Activated CD4-positive, alpha-beta T cell treated with anti-CD3 and anti-CD28 coated beads, Interleukin-2, amount 50 U/mL, for 16 hours (primary cell): ENCODE results near the gene NTMT2.
"Not testable (repeated sequence)": the region's sequence is repeated elsewhere in the genome, so short reads cannot be mapped to it uniquely, and the experiment has no call there.

ENCODE experiments used
- DNase-seq: peaks from one replicate; pipeline ENCODE4 v3.0.0-alpha.2; 2020

Gene NTMT2

DNA sequence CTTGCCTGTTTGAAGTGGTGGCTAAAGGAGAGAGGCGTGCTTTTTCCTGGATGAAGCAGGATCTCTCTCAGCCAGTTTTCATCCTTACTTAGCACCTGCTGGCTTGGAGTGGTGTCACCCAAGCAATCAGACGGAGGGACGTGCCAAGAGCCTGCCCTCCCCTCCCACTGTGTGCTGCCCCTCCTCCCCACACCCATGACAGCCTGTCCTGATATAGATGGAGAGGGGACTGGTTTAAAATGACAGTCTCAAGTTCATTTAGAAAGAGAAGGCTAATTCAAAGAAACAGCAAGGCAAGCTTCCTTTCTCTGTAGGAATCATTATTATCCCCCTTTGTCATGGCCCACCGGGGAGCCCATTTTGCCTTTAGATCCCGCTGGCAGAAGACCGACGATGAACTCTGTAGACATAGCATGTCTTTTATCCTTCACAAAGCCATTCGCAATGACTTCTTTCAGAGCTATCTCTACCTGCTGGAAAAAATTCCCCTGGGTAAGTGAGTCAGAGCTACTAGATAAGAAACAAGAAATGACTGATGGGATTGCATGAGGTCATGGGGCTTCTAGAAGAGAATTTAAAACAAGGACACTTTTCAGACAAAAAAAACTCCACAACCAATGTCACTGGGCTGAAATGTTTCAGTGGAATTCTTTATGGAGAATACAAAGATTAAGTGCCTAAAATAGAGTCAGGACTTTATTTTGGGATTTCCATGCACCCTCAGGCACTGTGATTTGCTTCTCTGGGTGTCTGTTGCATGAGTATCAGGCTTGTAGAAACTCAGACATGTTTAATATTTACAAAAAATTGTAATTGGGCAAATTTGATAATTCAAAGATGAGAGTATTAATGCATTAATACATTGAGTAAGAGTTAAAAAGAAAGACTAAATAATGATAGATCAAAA is at the start of gene NTMT2:
Gene NTMT2, plus strand, starts transcription at position 190 of the 907 bp plus-strand sequence. Its CDS starts 149 bp downstream, at position 339.
- DNase-seq = no peak

GRCh38 chr1:170095976-170096748 is 49.6 kb upstream of the NTMT2 start:
- DNase-seq = no peak

- no peak for DNase-seq
These were observed 48.9 kb upstream of the NTMT2 start for GRCh38 chr1:170096806-170097340.

DNA sequence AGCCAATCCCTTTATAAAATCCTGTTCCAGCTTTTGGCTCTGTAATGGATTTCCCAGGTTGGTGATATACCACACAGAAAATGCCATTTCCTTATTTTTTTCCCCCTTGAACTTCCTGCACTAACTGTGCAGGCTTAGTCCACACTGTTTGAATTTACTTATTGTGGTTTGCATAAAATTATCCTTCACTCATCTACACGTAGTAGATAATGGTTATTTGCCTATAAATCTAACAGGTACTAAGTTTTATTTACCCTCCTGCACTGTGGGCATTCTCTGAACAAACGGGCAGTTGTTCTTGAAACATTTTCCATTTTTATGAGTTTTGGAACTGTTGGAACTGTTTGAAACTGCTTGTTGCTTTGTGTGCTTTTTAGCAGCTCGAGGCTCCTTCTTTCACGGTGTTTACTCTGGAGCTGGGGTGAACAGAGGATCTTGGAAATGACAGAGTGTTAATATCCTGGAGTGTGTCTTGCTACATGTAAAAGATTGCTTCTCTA is 48.3 kb upstream of the NTMT2 start:
- DNase-seq = no peak

GRCh38 chr1:170113140-170113539 is 32.6 kb upstream of the NTMT2 start:
- not testable (repeated sequence) for DNase-seq

GRCh38 chr1:170114906-170115305 is 30.9 kb upstream of the NTMT2 start:
- DNase-seq = no peak

- no peak for DNase-seq
These were observed 23.4 kb upstream of the NTMT2 start for GRCh38 chr1:170122366-170122765.

DNA sequence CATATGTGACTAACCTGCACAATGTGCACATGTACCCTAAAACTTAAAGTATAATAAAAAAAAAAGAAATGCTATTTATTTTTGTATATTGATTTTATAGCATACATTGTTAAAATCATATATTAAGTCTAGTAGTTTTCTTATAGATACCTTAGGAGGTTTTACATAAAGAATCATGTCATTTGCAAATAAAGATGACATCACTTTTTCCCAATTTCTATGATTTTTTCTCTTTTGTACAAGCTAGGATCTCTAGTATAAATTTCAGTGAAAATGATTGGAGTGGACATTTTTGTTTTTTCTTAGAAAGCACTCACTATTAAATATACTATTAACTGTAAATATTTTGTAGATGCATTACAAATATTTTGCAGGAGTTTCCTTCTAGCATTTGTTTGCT is 20.5 kb upstream of the NTMT2 start:
- no peak for DNase-seq

GRCh38 chr1:170126696-170127095 is 19.1 kb upstream of the NTMT2 start:
- no peak for DNase-seq

DNA sequence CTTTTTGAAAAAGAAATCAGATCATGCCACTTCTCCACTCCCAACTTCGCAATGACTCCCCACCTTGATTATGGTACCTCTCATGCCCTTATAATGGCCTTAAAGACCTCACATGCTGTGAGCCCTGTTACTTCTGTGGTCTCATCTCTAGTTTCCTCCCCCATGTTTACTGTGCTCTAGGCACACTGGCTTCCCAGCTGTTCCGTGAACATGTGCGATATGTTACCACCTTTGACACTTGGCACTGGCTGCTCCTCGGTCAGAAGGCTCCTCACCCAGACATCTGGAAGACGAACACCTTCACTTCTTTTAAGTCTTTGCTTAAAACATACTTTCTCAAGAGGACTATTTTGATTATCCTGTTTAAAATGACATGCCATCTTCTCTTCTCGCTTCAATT is 14.3 kb upstream of the NTMT2 start:
- DNase-seq = no peak

- DNase-seq = no peak
These were observed 13.8 kb upstream of the NTMT2 start for GRCh38 chr1:170131984-170132383.

DNA sequence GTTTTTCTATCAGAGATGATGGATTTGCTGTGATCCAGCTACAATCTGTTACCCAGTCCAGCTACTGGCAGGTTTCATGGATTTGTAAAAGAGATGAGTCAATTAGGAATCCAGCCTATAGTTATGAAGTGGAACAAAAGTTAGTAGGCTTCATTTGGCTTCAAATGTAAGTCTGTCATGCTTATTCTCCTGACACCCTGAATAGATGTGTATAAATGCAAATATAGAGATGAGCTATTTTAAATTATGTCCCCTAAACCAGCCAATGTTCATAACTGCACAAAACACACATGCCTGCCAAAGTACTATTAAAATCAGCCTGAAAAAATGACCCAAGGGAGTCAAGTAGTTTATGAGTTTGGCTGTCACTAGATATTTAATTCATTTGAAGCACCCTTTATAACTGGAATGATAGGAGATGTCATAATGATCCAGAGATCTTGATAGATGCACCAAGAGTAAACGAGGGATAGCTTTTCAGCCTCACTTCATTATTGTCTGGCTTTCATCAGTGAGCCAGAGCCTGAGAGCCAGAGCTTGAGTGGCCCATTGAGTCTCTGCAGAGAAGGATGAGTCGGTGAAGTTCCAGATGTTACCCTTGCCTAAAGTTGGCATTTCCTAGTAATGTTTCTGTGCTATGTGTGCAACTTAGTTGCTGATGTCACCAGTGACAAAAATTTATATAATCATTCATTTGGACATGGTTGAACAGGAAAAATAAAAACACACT is 11.8 kb upstream of the NTMT2 start:
- DNase-seq = no peak

- no peak for DNase-seq
These were observed 11.2 kb upstream of the NTMT2 start for GRCh38 chr1:170134521-170134920.

GRCh38 chr1:170140371-170140770 is 5.4 kb upstream of the NTMT2 start:
- DNase-seq = no peak

- DNase-seq = no peak
These were observed 698 bp upstream of the NTMT2 start for GRCh38 chr1:170145061-170145460.

DNA sequence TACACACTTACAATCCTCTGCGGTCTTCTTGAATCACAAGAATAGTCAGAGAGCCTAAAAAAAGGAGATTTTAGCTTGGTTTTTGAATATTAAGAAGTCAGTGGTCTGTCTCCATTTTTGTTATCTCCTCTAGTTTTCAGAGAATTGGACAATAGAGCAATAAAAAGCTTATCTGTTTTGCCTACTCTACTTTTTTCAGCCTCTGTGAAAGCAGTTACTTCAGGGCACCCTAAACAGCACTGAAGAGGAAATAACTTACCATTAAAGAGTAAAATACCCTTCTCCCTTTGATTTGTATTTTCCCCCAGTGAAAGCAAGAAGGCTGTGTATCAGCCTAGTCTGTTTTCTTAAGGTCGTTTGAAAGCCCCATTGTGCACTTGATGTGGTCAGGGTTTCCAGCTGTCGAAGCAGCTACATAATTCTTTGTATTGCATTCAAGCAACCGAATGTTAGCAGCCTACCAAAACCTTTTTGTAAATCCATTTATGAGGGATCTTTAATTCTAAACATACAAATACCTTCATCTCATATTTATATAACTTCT is 1.0 kb downstream of the NTMT2 start:
- DNase-seq = no peak

- no peak for DNase-seq
These were observed 3.5 kb downstream of the NTMT2 start for GRCh38 chr1:170149241-170149640.

GRCh38 chr1:170150016-170150415 is 4.3 kb downstream of the NTMT2 start:
- no peak for DNase-seq

DNA sequence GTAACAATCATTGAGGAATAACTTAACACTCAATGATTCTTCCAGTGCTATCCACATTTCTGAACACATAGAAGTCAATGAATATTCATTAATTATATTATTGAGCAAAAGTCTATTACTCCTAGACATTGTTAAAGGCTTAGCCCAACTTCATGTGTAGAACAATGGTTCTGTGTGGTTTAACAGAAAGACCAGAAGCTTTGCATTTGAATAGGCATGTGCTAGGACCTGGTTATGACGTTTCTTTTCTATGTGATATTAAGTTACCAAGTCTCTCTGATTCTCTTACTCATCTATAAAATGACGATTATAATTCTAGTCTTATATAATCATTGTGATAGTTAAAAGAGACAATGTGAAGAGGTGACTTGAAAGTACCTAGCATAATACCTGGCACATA is 5.2 kb downstream of the NTMT2 start:
- DNase-seq = no peak

DNA sequence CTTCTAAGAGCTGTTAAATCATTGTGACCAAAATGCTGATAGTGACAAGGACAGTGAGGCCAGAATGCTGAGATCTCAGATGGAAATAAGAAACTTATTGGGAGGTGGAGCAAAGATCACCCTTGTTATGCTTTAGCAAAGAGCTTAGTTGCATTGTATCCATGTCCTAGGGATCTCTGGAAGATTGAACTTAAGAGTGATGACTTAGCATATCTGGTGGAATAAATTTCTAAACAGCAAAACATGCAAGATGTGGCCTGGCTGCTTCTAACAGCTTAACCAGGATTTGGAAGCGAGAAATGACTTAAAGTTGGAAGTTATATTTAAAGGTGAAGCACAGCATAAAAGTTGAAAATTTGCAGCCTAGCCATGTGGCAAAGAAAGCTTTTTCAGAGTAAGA is 7.7 kb downstream of the NTMT2 start:
- DNase-seq = no peak

GRCh38 chr1:170155055-170155454 is 9.3 kb downstream of the NTMT2 start:
- DNase-seq = no peak

DNA sequence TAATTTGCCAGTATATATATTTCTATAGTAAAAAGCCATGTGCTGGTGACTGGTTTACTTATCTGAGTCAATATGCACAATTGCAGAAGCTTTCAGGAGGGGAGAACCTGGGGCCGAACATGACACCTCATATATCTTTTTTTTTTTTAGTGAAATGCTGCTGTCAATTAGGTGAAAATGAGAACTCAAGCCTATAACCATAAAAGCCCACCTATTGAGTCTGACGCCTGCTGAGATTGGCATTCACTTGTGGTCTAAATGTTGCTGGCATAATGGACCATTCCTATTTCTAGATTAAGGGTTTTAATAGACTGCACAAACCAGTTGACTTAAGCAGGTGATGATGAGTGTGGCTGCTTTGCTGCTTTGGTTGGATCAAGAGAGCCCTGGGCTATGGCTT is 10.8 kb downstream of the NTMT2 start:
- DNase-seq = no peak

GRCh38 chr1:170157820-170158219 is 12.1 kb downstream of the NTMT2 start:
- no peak for DNase-seq
